K562 (cell line): ENCODE results near the gene C6orf89. TPM values are rescaled to one million over a fixed set of nuclear protein-coding genes. Genes with fewer than 3 reads are reported as not detected.
A peak's percentile ranks its signal among the peaks of the same experiment; 100 is the strongest.

Experiments
- ATF1 ChIP-seq, 2 experiments: fragments of 450-650 bp in 1 of 2; IDR thresholded peaks; 2 replicates each; pipeline ENCODE4 v1.6.1; 2016; ENCODE audit warnings: missing compliant biosample characterization in 1 of 2, missing genetic modification characterization in 1 of 2
- BRF1 ChIP-seq: IDR thresholded peaks from 3 replicates; pipeline ENCODE4 v1.6.1; 2011; ENCODE audit warnings: borderline replicate concordance, mild to moderate bottlenecking; ENCODE audit not compliant: insufficient read length; ENCODE audit errors: extremely low read depth
- CEBPB ChIP-seq: fragments of 450-650 bp; IDR thresholded peaks from 2 replicates; pipeline ENCODE4 v1.6.1; 2016; ENCODE audit warnings: missing genetic modification characterization, missing compliant biosample characterization
- CREBBP ChIP-seq: IDR thresholded peaks from one replicate; pipeline ENCODE4 v1.6.1; 2012; ENCODE audit warnings: low read depth, mild to moderate bottlenecking, control low read depth, inconsistent platforms, low read length
- CTBP1 ChIP-seq: fragments of 450-650 bp; IDR thresholded peaks from 2 replicates; pipeline ENCODE4 v1.6.1; 2016; ENCODE audit warnings: borderline replicate concordance
- DACH1 ChIP-seq: fragments of 450-650 bp; IDR thresholded peaks from 2 replicates; pipeline ENCODE4 v1.6.1; 2018; ENCODE audit not compliant: partially characterized antibody
- DPF2 ChIP-seq: fragments of 450-650 bp; IDR thresholded peaks from 2 replicates; pipeline ENCODE4 v1.6.1; 2016
- FOS ChIP-seq: IDR thresholded peaks from 3 replicates; pipeline ENCODE4 v1.6.1; 2011; ENCODE audit not compliant: insufficient read length; ENCODE audit errors: extremely low read depth
- GTF2E2 ChIP-seq: fragments of 200-800 bp; sonication (Bioruptor generic); IDR thresholded peaks from 2 replicates; pipeline ENCODE4 v1.6.1; 2016; ENCODE audit warnings: missing genetic modification characterization, missing compliant biosample characterization
- HDAC1 ChIP-seq, 2 experiments: fragments of 450-650 bp; IDR thresholded peaks; 2 replicates each; pipeline ENCODE4 v1.6.1; 2016 to 2017; ENCODE audit warnings: inconsistent platforms in 1 of 2, mild to moderate bottlenecking in 1 of 2, moderate library complexity in 1 of 2
- KAT2B ChIP-seq: IDR thresholded peaks from one replicate; pipeline ENCODE4 v1.6.1; 2012; ENCODE audit warnings: low read depth, mild to moderate bottlenecking, control low read depth, inconsistent platforms, low read length, moderate library complexity
- KDM1A ChIP-seq, 2 experiments: fragments of 450-650 bp; IDR thresholded peaks; 2 replicates each; pipeline ENCODE4 v1.6.1; 2016; ENCODE audit warnings: mild to moderate bottlenecking in 2 of 2
- NCOA2 ChIP-seq, 2 experiments: fragments of 450-650 bp; IDR thresholded peaks; 2 replicates each; pipeline ENCODE4 v1.6.1; 2018; ENCODE audit warnings: mild to moderate bottlenecking in 2 of 2, moderate library complexity in 1 of 2; ENCODE audit not compliant: partially characterized antibody in 2 of 2
- RBBP5 ChIP-seq: fragments of 200-600 bp; sonication (generic); IDR thresholded peaks from 2 replicates; pipeline ENCODE4 v1.6.1; 2012; ENCODE audit warnings: borderline replicate concordance, mild to moderate bottlenecking, low read length, control low read depth, inconsistent platforms; ENCODE audit not compliant: insufficient read depth, poor library complexity, severe bottlenecking
- RFX1 ChIP-seq: fragments of 450-650 bp; IDR thresholded peaks from 2 replicates; pipeline ENCODE4 v1.6.1; 2016; ENCODE audit warnings: mild to moderate bottlenecking, moderate library complexity
- SIN3B ChIP-seq: fragments of 450-650 bp; IDR thresholded peaks from 2 replicates; pipeline ENCODE4 v1.6.1; 2017; ENCODE audit warnings: low read depth, mild to moderate bottlenecking, moderate library complexity
- STAT5A ChIP-seq: IDR thresholded peaks from 2 replicates; pipeline ENCODE4 v1.6.1; 2012; ENCODE audit warnings: low read length, inconsistent platforms, borderline replicate concordance
- TBL1XR1 ChIP-seq, 2 experiments: IDR thresholded peaks; 2 replicates each; pipeline ENCODE4 v1.6.1; 2012; ENCODE audit warnings: improper control_type of control experiment in 2 of 2, low read length in 2 of 2, mild to moderate bottlenecking in 1 of 2
- ZKSCAN8 ChIP-seq: fragments of 200-800 bp; sonication (Bioruptor generic); IDR thresholded peaks from 2 replicates; pipeline ENCODE4 v1.6.1; 2016; ENCODE audit warnings: missing genetic modification characterization, missing compliant biosample characterization
- ZNF239 ChIP-seq: fragments of 250-450 bp; sonication (Bioruptor Pico); IDR thresholded peaks from 2 replicates; pipeline ENCODE4 v1.4.0; 2020; ENCODE audit warnings: mild to moderate bottlenecking
- ZZZ3 ChIP-seq: fragments of 450-650 bp; IDR thresholded peaks from 2 replicates; pipeline ENCODE4 v1.6.1; 2016; ENCODE audit warnings: antibody characterized with exemption, mild to moderate bottlenecking, moderate library complexity
- polyA plus RNA-seq, 8 experiments: library from polyadenylated mRNA; depleted of rRNA in 4 of 8; stranded (reverse) in 5 of 8; unstranded in 3 of 8; fragments of >200 nt; fragmentation: Nextera tagmentation in 2 of 8; fragmentation: Illumina TruSeq in 1 of 8; extraction: Ambion mirVana in 2 of 8; extraction: Trizol in 1 of 8; gene quantifications; 2 replicates each; pipeline versions ENCODE4 v1.2.1 to v1.2.3, GENCODE V29; 2011 to 2014; ENCODE audit warnings: inconsistent platforms in 1 of 8, missing spikeins in 1 of 8
- total RNA-seq, 7 experiments: library from RNA; depleted of rRNA in 6 of 7; stranded (reverse); fragments of >200 nt in 6 of 7; fragmentation: Illumina TruSeq in 2 of 7; extraction: Trizol in 2 of 7; gene quantifications; 2 replicates each; pipeline versions ENCODE4 v1.2.1 to v1.2.3, GENCODE V29; 2011 to 2021; ENCODE audit warnings: low replicate concordance in 1 of 7
- TF ChIP-seq, protein P1 (sequence below), 2 experiments: fragments of 450-650 bp; formaldehyde crosslinking in 1 of 2; IDR thresholded peaks; 2 replicates each; pipeline versions ENCODE4 v1.4.0 to v1.6.1; 2014 to 2020; ENCODE audit warnings: mild to moderate bottlenecking in 2 of 2, borderline replicate concordance in 1 of 2, low read depth in 1 of 2

The C6orf89 gene
- total and polyA plus RNA-seq, 9 of the 15 experiments (the other 6 are each of a cell fraction or from before 2014, with no cell fraction given), result 35.2 to 111 (median 58.5) TPM

GRCh38 chr6:36839749-36840431 is 45.9 kb upstream of the C6orf89 start (continued):
- TF ChIP-seq TBL1XR1 (IDR thresholded peaks at IDR 0.05; ENCODE audit: low read length in 2 of 2) (no peak), GTF2E2 (tag) (no peak), DACH1 (no peak), CTBP1 (peak; percentile 66), CEBPB (tag) (no peak), ZZZ3 (no peak), DPF2 (no peak), HDAC1 (IDR thresholded peaks at IDR 0.05) (peak in 1 of 2 experiments; percentile 33; a peak in 1 of 4 replicates), KAT2B (no peak), NCOA2 (IDR thresholded peaks at IDR 0.05; ENCODE audit: partially characterized antibody in 2 of 2) (no peak), ATF1 (CRISPR knock-in tag; IDR thresholded peaks at IDR 0.05) (no peak), ATF1 (tag; IDR thresholded peaks at IDR 0.05) (no peak), ZNF239 (CRISPR knock-in tag) (no peak), KDM1A (IDR thresholded peaks at IDR 0.05) (peak in 1 of 2 experiments; percentile 98; a peak in 2 of 4 replicates), STAT5A (no peak), RBBP5 (peak; percentile 57), RFX1 (no peak), FOS (no peak), ZKSCAN8 (CRISPR knock-in tag) (no peak), CREBBP (no peak), BRF1 (no peak), SIN3B (peak; percentile 47; the same call in 1 of the 2 replicates)
- TF ChIP-seq, protein P1, sequence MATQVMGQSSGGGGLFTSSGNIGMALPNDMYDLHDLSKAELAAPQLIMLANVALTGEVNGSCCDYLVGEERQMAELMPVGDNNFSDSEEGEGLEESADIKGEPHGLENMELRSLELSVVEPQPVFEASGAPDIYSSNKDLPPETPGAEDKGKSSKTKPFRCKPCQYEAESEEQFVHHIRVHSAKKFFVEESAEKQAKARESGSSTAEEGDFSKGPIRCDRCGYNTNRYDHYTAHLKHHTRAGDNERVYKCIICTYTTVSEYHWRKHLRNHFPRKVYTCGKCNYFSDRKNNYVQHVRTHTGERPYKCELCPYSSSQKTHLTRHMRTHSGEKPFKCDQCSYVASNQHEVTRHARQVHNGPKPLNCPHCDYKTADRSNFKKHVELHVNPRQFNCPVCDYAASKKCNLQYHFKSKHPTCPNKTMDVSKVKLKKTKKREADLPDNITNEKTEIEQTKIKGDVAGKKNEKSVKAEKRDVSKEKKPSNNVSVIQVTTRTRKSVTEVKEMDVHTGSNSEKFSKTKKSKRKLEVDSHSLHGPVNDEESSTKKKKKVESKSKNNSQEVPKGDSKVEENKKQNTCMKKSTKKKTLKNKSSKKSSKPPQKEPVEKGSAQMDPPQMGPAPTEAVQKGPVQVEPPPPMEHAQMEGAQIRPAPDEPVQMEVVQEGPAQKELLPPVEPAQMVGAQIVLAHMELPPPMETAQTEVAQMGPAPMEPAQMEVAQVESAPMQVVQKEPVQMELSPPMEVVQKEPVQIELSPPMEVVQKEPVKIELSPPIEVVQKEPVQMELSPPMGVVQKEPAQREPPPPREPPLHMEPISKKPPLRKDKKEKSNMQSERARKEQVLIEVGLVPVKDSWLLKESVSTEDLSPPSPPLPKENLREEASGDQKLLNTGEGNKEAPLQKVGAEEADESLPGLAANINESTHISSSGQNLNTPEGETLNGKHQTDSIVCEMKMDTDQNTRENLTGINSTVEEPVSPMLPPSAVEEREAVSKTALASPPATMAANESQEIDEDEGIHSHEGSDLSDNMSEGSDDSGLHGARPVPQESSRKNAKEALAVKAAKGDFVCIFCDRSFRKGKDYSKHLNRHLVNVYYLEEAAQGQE (IDR thresholded peaks at IDR 0.05; ENCODE audit: borderline replicate concordance), result no peak
- TF ChIP-seq, protein P1 (CRISPR knock-in tag; IDR thresholded peaks at IDR 0.05; ENCODE audit: low read depth), result 0 out of 2 replicates have a peak, but pooled peaks have one; percentile 22
